Endothelial cell (in vitro differentiated cells): ENCODE data around the gene CABP4. TPM values are rescaled to one million over a fixed set of nuclear protein-coding genes. Genes with fewer than 3 reads are reported as not detected.
A peak's percentile ranks its signal among the peaks of the same experiment; 100 is the strongest.

ENCODE experiments used
- DNase-seq: peaks from one replicate; pipeline ENCODE4 v3.0.0; 2021; ENCODE audit warnings: low spot score
- H3K27ac Mint-ChIP-seq: one replicate; pipeline ENCODE4 v1.8.0; 2021; ENCODE audit warnings: mixed read lengths, inconsistent platforms; ENCODE audit not compliant: unreplicated experiment
- H3K27me3 Mint-ChIP-seq: one replicate; pipeline ENCODE4 v1.8.0; 2021; ENCODE audit warnings: mild to moderate bottlenecking, moderate library complexity, mixed read lengths, inconsistent platforms; ENCODE audit not compliant: unreplicated experiment
- H3K36me3 Mint-ChIP-seq: one replicate; pipeline ENCODE4 v1.8.0; 2021; ENCODE audit warnings: mild to moderate bottlenecking, low read depth, mixed read lengths, inconsistent platforms; ENCODE audit not compliant: unreplicated experiment
- H3K4me1 Mint-ChIP-seq: one replicate; pipeline ENCODE4 v1.8.0; 2021; ENCODE audit warnings: mild to moderate bottlenecking, mixed read lengths, inconsistent platforms; ENCODE audit not compliant: unreplicated experiment
- H3K4me3 Mint-ChIP-seq: one replicate; pipeline ENCODE4 v1.8.0; 2021; ENCODE audit warnings: mild to moderate bottlenecking, mixed read lengths, inconsistent platforms; ENCODE audit not compliant: unreplicated experiment
- H3K9me3 Mint-ChIP-seq: one replicate; pipeline ENCODE4 v1.8.0; 2021; ENCODE audit warnings: mixed read lengths, inconsistent platforms; ENCODE audit not compliant: unreplicated experiment
- CTCF ChIP-seq: fragments of 200-600 bp; sonication (generic); IDR thresholded peaks from one replicate; pipeline ENCODE4 v1.5.0; 2021; ENCODE audit warnings: antibody characterized with exemption; ENCODE audit not compliant: unreplicated experiment
- total RNA-seq: library from RNA; stranded (reverse); fragmentation: NEBNext Ultra II Directional; extraction: Animal tissue kit (Norgen Biotek cat#: 25700); gene quantifications from one replicate; pipeline ENCODE4 v1.2.1, GENCODE V29; 2021; ENCODE audit not compliant: unreplicated experiment

Gene CABP4
- total RNA-seq, 1 donor from 2014 or later: not detected

- Mint-ChIP-seq H3K9me3 (no peaks in the 10 kb centered on the region), H3K27ac (no peak overlapping the region), H3K27me3 (peaks cover 13% of the 10 kb centered on the region), H3K36me3 (no peaks in the 10 kb centered on the region), H3K4me1 (peaks cover 2% of the 10 kb centered on the region), H3K4me3 (no peak overlapping the region)
- DNase-seq: no peak
- no peak for TF ChIP-seq CTCF
Observed at GRCh38 chr11:67456068-67456705, 1.0 kb downstream of the CABP4 start.

GRCh38 chr11:67457453-67457852, 2.3 kb downstream of the CABP4 start:
- TF ChIP-seq CTCF: no peak
- H3K9me3 Mint-ChIP-seq: no peaks in the 10 kb centered on the region
- H3K4me3 Mint-ChIP-seq: no peak overlapping the region
- peaks cover 10% of the 10 kb centered on the region for H3K27me3 Mint-ChIP-seq
- DNase-seq: no peak
- H3K4me1 Mint-ChIP-seq: peaks cover 2% of the 10 kb centered on the region
- no peaks in the 10 kb centered on the region for H3K36me3 Mint-ChIP-seq
- no peak overlapping the region for H3K27ac Mint-ChIP-seq

GRCh38 chr11:67458266-67458665, 3.1 kb downstream of the CABP4 start:
- no peak overlapping the region for H3K27ac Mint-ChIP-seq
- no peak for DNase-seq
- H3K4me3 Mint-ChIP-seq: no peak overlapping the region
- H3K27me3 Mint-ChIP-seq: peaks cover 10% of the 10 kb centered on the region
- no peaks in the 10 kb centered on the region for H3K9me3 Mint-ChIP-seq
- TF ChIP-seq CTCF: no peak
- no peaks in the 10 kb centered on the region for H3K36me3 Mint-ChIP-seq
- H3K4me1 Mint-ChIP-seq: peaks cover 2% of the 10 kb centered on the region

- no peak for TF ChIP-seq CTCF
- Mint-ChIP-seq H3K27ac (no peak overlapping the region), H3K4me1 (peaks cover 7% of the 10 kb centered on the region), H3K9me3 (no peaks in the 10 kb centered on the region), H3K4me3 (no peak overlapping the region), H3K36me3 (no peaks in the 10 kb centered on the region), H3K27me3 (peaks cover 9% of the 10 kb centered on the region)
- DNase-seq: no peak
Observed at GRCh38 chr11:67463186-67463585, 8.0 kb downstream of the CABP4 start.

GRCh38 chr11:67463680-67464410, 8.7 kb downstream of the CABP4 start:
- peaks cover 5% of the 10 kb centered on the region for H3K27me3 Mint-ChIP-seq
- no peaks in the 10 kb centered on the region for H3K9me3 Mint-ChIP-seq
- peaks cover 10% of the 10 kb centered on the region for H3K4me1 Mint-ChIP-seq
- H3K36me3 Mint-ChIP-seq: no peaks in the 10 kb centered on the region
- peak overlapping the region; percentile 67 for H3K4me3 Mint-ChIP-seq
- H3K27ac Mint-ChIP-seq: no peak overlapping the region
- no peak for DNase-seq
- no peak for TF ChIP-seq CTCF
